Ovary (tissue), 3 donors: Measurements from ENCODE around the gene DYRK3.

Source experiments
- EP300 ChIP-seq: sonication (generic); formaldehyde crosslinking; IDR thresholded peaks from one replicate; pipeline ENCODE4 v1.6.1; 2017; ENCODE audit warnings: antibody characterized with exemption
- TF ChIP-seq, protein P1 (sequence below), 3 donors: fragments of 450-650 bp in 2 of 3; fragments of 200-600 bp in 1 of 3; IDR thresholded peaks; one replicate each; pipeline versions ENCODE4 v1.5.1 to v1.8.0; 2016 to 2022; ENCODE audit warnings: antibody characterized with exemption in 3 of 3, mild to moderate bottlenecking in 1 of 3
- donor health status: DM: no; HTN: no; CAD: no.

DNA sequence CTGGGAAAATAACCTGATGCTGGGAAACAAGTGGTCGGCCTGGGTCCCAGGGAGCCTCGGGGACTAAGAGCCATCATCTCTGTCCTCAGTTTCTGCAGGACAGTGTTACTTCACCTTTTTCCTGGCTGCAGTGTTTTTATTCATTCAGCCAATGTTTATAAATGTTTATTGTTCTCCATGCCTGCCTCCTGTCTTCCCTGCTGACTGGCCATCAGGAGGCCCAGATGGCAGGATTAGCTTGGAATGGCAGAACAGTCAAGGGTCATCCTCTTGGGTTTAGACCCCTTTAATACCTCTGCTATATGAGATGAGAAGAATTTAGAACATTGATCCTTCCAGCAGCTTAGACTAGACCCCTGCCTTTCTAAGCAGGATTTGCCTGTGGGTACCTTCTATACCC, 62.7 kb downstream of the DYRK3 start:
- TF ChIP-seq, protein P1, sequence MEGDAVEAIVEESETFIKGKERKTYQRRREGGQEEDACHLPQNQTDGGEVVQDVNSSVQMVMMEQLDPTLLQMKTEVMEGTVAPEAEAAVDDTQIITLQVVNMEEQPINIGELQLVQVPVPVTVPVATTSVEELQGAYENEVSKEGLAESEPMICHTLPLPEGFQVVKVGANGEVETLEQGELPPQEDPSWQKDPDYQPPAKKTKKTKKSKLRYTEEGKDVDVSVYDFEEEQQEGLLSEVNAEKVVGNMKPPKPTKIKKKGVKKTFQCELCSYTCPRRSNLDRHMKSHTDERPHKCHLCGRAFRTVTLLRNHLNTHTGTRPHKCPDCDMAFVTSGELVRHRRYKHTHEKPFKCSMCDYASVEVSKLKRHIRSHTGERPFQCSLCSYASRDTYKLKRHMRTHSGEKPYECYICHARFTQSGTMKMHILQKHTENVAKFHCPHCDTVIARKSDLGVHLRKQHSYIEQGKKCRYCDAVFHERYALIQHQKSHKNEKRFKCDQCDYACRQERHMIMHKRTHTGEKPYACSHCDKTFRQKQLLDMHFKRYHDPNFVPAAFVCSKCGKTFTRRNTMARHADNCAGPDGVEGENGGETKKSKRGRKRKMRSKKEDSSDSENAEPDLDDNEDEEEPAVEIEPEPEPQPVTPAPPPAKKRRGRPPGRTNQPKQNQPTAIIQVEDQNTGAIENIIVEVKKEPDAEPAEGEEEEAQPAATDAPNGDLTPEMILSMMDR (IDR thresholded peaks at IDR 0.05) = no peak
- no peak for TF ChIP-seq EP300
